ENCODE data around the gene CCNI. TPM values are rescaled to one million over a fixed set of nuclear protein-coding genes. Genes with fewer than 3 reads are reported as not detected.
"Not testable (repeated sequence)": the region's sequence is repeated elsewhere in the genome, so short reads cannot be mapped to it uniquely, and the experiment has no call there.

The CCNI gene
- polyA plus RNA-seq, 4 donors = 378 to 434 (median 397) TPM

- DNase-seq (ENCODE audit: low read depth in 4 of 4, low spot score in 2 of 4) = no peak
Observed at GRCh38 chr4:77040854-77041725, 34.7 kb downstream of the CCNI start.

GRCh38 chr4:77040270-77040669 is 35.5 kb downstream of the CCNI start:
- no peak for DNase-seq (ENCODE audit: low read depth in 4 of 4, low spot score in 2 of 4)

DNA sequence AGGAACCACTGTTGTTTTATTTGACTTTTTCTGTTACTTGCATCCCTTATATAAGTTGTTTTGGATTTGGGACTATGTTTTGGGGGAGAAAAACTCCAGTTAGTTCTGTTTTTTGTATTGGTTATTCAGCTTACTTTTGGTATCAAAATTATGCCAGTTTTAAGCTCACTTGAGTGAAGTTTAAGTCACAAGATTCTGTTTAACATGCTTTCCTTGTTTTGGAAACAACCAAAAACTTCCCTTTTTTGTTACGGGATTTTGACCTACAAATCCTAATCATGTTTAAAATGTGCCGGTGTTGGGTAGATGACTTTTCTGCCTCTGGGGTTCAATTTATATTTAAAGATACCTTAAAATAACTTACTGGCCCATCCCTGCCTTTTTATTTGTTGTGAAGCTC is 36.0 kb downstream of the CCNI start:
- no peak for DNase-seq (ENCODE audit: low read depth in 4 of 4, low spot score in 2 of 4)

DNA sequence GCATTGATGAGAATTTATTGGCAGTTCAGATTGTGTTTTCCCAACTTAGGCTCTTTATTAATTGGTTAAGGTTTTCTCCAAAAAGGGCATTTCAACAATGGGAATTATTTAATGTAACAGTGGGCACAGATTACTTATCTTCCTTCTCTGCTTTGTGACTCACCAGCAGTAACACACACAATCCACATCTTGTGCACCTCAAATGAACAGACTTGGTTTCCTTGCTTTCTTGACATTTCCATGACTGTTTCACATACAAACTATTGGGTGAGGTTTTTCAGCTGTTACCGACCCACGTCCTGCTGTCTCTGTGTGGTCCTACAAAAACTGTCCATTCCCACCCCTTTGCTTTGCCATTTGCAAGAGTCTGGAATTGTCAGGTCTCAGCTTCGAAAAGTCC is 38.1 kb downstream of the CCNI start:
- DNase-seq (ENCODE audit: low read depth in 4 of 4, low spot score in 2 of 4) = no peak

DNA sequence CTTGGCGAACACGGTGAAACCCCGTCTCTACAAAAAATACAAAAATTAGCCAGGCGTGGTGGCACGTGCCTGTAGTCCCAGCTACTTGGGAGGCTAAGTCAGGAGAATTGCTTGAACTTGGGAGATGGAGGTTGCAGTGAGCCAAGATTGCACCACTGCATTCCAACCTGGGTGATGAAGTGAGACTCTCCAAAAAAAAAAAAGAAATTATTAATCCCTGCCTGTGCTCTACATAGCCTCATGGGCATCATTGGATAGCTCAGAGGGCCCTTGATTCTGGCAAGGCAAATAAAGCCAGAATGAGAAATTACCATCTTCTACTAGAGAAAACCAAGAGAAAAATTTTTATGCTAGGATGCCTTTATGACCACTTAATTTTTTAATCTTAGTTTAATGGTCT is 38.6 kb downstream of the CCNI start:
- DNase-seq (ENCODE audit: low read depth in 4 of 4, low spot score in 2 of 4) = not testable (repeated sequence)

DNA sequence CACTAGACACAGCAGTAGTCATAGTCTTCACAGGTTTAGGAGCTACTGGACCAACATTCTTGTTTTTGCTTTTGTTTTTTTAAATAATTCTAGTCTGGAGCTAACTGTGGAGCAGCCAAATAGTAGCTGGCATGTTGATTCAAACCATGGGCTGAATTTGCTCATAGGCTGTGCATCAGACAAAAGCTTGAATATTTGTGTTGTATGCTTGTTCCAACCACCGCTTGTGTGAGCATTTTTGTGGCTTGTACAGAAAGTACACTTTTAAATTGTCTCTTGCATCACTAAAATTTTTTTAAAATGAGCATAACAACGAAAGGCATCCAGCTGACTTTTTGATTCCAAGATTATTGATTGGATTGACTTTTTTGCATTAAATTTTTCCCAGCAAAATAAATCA is 39.6 kb downstream of the CCNI start:
- DNase-seq (ENCODE audit: low read depth in 4 of 4, low spot score in 2 of 4) = no peak

DNA sequence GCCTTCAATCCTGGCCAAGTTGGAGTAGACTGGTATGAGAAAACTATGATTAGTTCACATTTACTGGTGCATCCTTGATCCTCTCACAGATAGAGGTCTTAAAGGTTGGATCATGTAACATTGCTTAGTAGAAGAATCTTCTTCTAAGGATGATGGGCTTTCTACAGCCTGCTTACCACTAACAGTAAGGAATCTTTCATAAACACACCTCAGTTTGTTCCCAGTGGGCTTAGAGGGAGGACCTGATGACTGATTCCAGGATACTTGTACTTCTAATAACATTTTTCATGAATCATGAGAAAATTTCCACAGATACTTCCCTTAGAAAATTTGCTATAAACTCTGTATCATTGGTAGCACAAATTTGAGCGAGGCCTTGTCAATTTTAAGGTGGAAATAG is 40.6 kb downstream of the CCNI start:
- DNase-seq (ENCODE audit: low read depth in 4 of 4, low spot score in 2 of 4) = no peak

DNA sequence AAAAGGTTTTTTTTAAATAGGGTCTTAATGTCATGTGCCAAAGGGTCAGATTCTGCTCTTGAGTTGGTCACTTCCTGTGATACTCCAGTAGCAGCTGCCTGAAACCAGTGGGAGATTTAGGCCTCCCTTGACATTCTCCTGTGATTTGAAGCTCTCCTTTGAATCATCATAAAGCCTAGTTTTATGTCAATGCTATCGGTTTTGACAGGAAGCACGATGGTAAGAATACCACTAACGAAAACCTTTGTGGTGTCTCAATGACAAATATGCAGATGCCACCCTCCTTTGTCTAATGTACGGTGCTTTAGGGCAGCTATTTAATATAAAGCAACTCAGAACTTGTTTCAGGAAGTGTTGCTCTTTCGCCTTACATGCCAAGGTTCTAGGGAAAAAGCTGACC is 44.2 kb downstream of the CCNI start:
- no peak for DNase-seq (ENCODE audit: low read depth in 4 of 4, low spot score in 2 of 4)

DNA sequence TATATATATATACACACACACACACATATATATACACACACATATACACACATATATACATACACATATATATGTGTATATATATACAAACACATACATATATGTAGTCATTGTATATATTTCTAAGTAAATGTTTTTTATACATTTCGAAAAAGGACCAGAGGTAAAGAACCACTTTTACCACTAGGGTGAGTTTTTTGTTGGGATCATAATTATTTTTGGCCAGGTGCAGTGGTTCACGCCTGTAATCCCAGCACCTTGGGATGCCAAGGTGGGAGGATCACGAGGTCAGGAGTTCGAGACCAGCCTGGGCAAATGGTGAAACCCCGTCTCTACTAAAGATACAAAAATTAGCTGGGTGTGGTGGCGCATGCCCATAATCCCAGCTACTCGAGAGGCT is 46.0 kb downstream of the CCNI start:
- DNase-seq (ENCODE audit: low read depth in 4 of 4, low spot score in 2 of 4) = not testable (repeated sequence)

- DNase-seq (ENCODE audit: low read depth in 4 of 4, low spot score in 2 of 4) = no peak
Observed at GRCh38 chr4:77028246-77028645, 47.5 kb downstream of the CCNI start.

DNA sequence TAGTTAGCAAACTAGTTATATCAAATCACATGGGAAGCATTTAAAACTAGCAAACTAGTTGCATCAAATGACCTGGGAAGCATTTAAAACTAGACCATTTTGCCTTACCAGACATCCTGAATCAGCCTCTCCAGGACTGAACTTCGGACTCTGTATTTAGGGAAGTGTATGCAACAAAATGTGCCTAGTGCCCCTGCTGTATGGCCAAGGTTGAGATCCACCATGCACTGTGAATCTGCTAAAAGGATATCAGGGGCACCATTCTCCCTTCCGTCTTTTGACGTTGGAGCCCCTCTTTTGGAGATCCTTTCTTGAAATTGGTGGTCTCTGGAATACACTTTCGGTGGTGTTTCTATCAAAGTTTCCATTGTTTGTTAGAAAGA is 49.5 kb downstream of the CCNI start:
- no peak for DNase-seq (ENCODE audit: low read depth in 4 of 4, low spot score in 2 of 4)

GRCh38 chr4:77025643-77026321 is 50.0 kb downstream of the CCNI start:
- DNase-seq (ENCODE audit: low read depth in 4 of 4, low spot score in 2 of 4) = no peak

DNA sequence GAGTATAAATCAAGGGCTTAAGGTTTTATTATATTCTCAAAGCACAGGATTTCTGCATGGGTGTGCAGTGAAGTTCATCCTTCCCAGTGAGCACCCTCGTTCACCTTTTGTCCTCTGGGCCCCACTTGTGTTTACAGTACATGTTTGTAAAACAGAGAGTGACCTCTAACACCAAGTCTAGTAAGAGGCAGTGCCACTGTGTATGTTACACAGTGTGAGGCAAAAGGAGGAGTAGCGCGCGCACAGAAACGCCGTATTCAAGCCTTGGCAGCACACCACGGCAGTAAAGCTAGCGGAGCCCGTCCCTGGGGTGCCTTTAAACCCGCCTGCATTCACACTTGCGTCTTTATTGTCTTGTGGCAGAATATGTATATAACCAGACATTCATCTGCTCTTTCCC is 51.9 kb downstream of the CCNI start:
- no peak for DNase-seq (ENCODE audit: low read depth in 4 of 4, low spot score in 2 of 4)

DNA sequence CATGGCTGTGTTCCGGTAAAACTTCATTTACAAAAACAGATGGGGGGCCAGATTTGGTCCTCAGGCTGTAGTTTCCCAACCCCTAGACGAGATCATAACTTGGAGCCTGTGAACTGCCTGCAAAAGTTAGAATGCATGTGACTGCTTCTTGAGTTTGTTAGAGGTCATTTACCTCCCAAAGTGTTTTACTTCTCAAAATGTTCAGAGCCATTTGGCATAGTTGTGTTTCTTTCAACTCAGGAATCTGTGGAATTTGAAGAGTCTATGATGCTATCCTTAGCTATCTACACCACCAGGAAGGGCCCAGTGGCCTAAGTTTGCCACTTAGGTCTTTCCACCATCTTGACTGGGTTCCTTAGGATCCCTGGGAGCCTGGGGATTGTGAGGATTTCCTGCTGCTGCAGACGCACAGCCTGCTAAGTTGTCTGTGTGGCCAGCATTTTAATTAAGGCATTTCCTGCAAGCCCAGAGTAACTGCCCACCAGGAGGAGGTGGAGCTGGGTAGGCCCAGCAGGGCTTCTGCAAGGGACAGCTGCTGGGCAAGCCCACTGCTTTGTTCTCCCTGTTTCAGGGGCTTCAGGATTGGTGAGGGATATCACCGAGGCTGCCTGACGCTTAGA is 53.1 kb downstream of the CCNI start:
- DNase-seq (ENCODE audit: low read depth in 4 of 4, low spot score in 2 of 4) = no peak

- no peak for DNase-seq (ENCODE audit: low read depth in 4 of 4, low spot score in 2 of 4)
Observed at GRCh38 chr4:77021614-77022089, 54.1 kb downstream of the CCNI start.

GRCh38 chr4:77020017-77020416 is 55.8 kb downstream of the CCNI start:
- DNase-seq (ENCODE audit: low read depth in 4 of 4, low spot score in 2 of 4) = no peak

GRCh38 chr4:77015390-77015789 is 60.4 kb downstream of the CCNI start:
- DNase-seq (ENCODE audit: low read depth in 4 of 4, low spot score in 2 of 4) = no peak

- no peak for DNase-seq (ENCODE audit: low read depth in 4 of 4, low spot score in 2 of 4)
Observed at GRCh38 chr4:77014256-77014655, 61.5 kb downstream of the CCNI start.

DNA sequence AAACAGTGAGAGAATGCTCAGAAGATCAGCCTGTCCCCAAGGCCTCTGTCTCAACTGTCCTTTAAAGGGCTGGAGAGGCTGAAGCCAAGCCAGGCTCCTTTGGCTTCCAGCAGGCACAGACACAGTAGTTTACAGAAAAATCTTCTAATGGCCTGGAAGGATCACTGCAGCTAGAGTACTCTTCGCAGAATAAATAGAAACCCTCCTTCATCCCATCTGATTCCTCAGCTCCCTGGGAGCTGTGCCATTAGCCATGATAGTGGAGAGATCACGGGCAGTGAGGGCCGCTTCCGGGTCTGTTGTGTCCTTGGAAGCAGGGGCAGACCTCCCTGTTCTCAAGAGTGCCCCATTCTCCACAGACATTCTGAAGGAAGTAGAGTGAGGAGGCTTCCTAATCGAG is 63.1 kb downstream of the CCNI start:
- no peak for DNase-seq (ENCODE audit: low read depth in 4 of 4, low spot score in 2 of 4)

GRCh38 chr4:77010841-77011354 is 64.9 kb downstream of the CCNI start:
- DNase-seq (ENCODE audit: low read depth in 4 of 4, low spot score in 2 of 4) = no peak

GRCh38 chr4:77009511-77010115 is 66.2 kb downstream of the CCNI start:
- DNase-seq (ENCODE audit: low read depth in 4 of 4, low spot score in 2 of 4) = no peak
